DMS153 treated with DMSO at 0.1 percent for 48 hours (cell line): Measurements from ENCODE around the gene SAP30BP.
"Not testable (repeated sequence)": the region's sequence is repeated elsewhere in the genome, so short reads cannot be mapped to it uniquely, and the experiment has no call there.

ENCODE experiments used
- DNase-seq: peaks from one replicate; lab custom pipeline; 2025; ENCODE audit not compliant: unreplicated experiment; lab: John Stamatoyannopoulos, UW

SAP30BP gene

DNA sequence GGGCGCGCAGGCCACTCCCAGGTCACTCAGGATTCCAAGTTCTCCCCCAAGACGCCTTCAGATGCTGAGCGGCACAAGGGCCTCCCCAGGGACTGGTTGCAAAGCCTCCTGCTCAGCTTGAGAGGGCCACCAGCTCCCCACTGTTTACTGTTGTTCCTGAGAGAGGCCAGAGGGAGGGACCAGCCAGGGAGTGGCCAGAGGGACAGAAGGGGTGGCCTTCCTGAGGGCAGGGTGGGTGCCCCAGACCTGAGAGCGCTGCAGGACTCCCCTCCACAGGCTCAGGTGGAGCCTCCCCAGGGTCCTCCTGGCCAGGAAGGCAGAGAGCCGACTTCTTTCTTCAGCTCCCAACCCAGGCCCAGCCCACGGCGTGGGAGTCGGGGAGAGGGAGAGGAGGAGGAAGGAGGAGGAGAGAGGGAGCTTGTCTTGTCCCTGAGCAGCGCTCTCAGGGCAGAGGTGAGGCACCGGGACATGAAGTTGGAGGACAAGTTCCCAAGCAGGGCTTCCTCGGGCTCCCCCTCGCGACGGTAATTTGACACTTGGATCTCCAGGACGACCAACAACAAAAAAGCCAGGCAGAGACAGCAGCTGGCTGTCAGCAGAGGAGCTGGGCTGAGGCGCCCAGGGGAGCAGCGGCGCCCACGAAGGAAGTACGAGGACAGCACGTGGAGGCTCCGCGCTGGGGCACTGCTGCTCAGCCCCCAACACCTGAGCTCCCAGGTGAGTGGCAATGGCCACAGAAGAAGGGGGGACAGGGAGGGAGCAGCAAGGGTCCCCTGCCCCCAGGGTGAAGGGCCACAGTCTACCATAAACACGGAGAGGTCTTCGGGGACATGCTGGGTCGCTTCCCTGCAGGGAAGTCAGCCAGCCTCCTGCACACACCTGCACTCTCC, 33.4 kb upstream of the SAP30BP start:
- peak; percentile 83 for DNase-seq

DNA sequence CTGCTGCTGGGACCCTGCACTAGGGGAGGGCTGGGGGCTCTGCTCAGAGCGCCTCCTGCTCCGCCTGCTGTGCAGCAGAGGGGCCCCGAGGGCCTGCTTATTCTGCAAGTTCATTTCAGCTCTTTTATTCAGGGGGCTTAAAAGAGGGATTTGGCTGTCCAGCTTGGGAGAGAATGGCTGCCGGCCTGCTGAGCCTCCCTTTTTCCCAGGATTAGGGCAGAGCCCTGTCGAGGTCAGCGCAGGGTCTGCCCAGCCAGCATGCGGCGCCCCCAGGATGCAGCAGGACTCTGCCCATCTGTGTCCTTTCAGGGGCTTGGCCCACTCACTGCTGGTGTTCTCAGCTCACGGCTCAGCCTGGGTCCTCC, 32.8 kb upstream of the SAP30BP start:
- DNase-seq: no peak

DNA sequence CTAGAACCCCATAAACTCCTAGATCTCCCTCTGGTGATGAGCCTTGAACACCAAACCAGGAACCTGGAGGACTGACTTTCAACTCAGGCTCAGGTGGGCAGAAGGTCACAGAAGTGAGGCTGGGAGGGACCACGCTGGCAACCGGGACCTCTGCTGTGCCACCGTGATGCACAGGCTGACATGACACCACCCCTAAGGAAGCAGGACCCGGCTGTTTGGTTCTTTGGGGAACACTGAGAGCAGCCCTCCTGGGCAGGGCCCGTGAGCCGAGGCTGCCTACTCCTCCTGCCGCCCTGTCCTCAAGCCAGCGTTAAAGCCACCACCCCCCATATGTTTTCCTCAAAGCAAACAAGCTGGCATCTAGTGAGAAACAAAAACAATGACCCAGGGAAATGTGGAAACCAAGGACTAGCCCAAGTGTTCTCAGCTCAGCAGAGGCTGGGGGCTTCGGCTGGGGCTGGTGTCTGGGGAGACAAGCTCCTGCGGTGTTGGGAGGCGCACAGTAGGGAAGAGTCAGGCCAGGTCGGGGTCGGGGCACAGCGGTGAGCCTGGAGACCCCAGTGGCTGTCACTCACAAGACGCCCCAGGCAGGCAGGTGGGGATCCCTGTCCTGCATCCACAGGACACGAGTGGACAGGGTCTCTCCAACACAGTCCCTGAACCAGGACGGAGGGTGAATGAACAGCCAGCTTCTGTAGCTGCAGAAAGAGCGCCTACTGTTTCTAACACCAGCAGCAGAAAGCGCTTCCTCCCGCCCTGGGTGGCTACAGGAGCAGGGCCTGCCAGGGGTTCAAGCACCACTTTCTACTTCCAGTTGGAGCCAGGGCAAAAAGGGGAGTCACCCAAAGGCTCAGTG, 32.2 kb upstream of the SAP30BP start:
- DNase-seq: no peak

DNA sequence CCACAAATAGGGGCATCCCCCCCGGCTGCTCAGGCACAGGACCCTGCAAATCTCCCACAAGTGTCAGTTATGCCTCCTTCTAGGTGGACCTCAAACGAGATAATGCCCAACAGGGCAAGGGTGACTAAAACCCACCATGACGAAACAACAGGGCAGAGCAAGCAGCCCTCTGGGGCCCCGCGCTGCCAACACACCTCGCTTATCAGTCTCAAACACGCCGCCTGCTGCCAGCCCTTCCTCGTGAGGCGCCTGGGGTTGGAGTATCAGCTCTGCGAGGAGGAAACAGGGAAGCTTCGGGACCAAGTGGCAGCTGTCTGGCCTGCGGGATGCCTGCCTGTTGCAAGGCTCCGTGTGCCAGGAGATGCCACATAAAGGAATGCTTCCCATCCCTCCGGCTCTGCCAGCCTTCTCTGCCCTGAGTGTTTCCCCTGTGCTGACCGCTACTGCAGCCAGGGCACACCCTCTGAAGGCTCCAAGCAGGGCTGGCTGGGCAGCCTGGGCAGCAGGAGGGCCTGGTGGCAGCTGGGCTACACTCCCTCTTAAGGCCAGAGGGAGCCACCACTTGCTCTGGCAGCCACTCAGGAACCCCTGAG, 31.4 kb upstream of the SAP30BP start:
- no peak for DNase-seq

DNA sequence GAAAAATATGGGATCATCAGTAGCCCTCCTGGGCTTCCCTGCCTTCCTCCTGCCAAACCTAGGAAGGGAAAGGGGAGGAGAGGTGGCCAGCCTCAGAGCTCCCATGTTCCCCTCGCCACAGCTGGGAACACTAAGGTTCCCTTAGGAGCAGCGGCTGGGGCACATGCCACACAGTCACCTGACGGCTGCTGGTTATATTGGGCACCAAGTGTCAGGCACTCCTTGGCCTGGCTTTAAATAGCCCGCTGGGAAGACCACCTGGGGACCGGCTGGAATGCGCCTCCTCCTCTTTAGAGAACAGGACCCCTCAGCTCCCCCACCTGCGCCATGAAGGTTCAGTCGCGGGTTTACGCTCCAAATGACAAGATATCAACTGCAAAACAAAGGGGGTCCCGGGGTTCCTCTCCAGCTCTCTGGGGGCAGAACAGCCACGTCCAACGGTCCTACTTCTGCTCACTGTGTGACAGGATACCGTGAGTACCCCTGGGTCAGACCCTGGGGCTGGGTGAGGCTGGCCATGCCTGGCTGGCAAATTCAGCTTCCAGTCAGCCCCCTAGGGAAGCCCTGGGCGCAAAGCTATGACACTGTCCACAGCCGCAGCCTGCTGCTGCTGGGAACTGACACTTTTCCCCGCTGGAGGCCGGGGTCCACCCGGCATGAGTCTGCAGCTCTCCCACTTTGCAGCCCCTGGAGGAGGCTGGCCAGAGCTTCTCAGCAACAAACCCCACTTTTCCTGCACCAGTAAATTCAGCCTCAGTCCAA, 30.6 kb upstream of the SAP30BP start:
- DNase-seq: no peak

DNA sequence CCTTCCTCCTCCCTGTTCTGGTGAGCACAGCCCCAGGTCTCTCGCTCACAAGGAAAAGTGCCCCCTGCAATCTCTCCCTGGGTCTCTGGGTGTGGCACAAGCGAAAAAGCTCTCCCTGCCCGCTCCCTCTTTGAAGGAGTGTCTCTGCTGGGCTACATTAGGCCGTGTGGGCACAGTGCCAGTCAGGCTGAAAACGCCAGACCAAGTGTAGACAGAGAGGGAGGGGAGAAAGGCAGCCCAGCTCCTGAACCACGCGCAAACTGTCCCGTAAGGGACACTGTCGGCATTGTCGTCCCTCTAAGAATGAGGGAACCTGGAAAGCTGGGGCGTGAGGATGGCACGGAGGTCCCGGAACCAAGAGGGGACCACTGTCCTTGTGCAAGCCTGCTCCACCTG, 30.0 kb upstream of the SAP30BP start:
- no peak for DNase-seq

DNA sequence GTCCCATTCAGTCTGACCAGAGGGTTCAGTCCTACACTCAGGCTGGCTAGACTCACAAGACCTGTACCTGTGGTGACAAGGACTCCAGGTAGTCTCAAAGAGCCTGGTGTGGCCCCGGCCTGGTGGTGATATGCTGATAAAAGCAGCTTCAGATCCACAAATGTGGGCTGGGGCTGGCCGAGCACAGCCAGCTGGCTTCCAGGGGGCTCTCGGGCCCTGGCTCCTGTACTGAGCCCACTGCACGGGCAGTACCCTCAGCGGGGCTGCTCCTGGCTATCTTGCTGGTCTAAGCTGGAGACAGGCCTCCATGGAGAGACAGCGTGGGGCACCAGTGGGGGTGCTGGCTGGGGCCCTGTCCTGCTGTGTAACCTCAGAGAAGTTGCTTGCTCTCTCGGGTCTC, 29.6 kb upstream of the SAP30BP start:
- no peak for DNase-seq

DNA sequence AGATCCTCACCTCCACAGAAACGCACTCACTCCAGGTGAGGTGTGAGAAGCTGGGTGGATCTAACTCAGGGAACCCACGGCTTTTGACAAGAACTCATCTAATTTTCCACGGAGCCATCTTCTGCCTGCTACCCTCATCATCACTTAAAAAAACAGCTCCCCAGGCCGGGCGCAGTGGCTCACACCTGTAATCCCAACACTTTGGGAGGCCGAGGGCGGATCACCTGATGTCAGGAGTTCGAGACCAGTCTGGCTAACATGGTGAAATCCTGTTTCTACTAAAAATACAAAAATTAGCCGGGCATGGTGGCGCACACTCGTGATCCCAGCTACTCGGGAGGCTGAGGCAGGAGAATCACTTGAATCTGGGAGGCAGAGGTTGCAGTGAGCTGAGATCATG, 29.1 kb upstream of the SAP30BP start:
- DNase-seq: not testable (repeated sequence)

DNA sequence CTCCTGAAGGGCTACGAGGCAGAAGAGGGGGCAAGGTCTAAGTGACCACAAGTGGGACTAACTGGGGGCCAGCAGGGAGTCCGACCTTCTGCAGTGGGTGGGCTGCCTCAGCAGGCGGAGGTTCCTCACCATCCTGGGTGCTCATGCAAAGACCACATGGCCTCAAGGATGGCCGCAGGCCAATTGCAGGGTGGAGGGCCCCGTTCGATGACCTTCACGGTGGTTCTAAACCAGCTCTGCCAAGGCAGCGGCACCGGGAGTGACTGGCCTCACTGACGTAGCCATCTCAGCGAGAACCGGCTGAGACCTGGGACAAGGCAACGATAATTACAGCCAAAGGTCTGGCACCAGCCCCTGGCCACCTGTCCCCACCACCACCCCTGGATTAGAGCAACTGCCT, 28.2 kb upstream of the SAP30BP start:
- DNase-seq: no peak

DNA sequence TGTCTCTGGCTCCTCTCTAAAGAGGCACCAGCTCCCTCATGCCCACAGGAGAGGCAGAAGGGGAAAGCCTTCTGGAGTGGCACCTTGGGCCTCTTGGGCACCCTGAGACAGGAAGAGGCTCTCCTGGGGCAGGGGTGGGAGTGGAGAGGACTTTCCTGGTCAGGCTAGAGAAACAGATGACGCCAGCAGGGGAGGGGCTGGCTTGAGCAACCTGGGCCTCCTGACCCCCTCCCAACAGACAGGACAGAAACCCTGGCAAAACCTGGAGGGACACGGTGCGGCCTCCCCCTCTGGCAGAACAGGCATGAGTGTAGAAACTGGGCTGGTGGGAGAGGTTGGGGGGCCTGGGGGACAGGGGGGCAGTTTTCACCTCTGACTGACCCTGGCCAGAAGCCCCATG, 27.8 kb upstream of the SAP30BP start:
- DNase-seq: no peak

DNA sequence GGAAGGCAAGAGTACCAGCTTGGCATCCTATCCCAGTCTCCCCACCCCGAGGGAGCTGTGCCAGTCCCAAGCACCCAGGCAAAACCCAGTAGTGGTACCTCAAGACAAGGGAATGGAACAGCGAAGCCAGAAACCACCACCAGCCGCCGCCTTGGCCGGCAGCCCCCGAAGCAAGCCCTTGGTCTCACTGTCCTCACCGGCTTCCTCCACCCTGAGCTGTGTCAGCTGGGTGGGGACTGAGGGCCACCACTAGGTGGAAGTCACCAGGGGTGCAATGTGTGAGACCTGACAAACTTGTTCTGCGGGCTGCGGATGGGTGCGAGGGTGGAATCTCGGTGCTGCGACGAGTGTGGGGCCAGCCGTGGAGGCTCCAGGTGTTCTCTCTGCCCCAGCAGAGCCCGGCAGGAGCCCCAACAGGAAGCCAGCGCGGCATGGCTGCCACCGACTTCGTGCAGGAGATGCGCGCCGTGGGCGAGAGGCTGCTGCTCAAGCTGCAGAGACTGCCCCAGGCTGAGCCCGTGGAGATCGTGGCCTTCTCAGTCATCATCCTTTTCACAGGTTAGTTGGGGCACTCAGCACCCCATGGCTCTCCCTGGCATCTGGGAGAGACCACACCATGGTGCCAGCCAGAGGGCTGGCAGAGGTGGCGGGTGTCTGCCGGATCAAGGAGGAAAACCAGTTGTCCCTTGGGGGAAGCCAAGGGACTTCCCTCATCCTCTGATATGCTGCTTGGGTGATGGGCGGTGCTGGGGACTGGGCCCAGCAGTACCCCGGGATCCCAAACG, 27.2 kb upstream of the SAP30BP start:
- DNase-seq: no peak

DNA sequence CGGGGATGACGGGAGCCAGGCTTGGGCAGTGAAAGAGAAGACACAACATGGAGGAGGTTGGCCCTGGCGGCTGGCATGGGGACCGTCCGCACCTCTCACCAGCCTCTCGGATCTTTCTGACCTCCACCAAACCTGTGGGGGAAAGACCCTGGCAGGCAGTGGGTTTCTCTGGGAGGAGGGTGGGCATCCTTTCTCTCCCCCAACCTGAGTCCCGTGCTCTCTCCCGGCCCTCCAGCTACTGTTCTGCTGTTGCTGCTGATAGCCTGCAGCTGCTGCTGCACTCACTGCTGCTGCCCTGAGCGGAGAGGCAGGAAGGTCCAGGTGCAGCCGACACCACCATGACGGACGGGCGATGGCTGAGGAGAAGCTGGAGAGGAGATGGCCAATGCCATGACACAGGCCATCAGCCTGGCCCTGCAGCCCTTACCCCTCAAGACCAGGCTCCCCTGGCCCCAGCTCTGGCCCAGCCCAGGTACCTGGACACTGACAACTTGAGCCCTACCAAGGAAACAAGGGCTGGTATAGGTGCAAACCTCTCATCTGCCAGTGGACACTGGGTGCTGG, 26.5 kb upstream of the SAP30BP start:
- DNase-seq: no peak

DNA sequence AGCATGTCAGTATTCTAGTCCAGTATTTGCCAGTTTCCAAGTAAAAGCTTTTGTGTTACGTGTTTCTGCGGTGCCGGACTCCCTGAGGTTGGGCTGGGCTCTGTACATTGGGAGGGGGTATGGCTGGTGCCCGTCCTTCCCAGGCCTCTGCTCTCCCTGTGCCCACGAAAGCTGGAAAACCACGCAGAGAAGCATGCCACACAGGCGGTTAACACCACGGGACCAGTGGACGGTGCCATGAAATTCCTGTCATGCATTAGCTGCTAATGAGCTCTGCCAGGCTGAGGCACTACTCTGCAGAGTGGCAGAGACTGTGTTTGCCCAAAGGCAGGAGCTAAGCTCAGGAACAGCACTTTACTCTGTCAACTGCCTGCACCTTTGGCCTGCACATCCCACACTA, 25.8 kb upstream of the SAP30BP start:
- DNase-seq: no peak

DNA sequence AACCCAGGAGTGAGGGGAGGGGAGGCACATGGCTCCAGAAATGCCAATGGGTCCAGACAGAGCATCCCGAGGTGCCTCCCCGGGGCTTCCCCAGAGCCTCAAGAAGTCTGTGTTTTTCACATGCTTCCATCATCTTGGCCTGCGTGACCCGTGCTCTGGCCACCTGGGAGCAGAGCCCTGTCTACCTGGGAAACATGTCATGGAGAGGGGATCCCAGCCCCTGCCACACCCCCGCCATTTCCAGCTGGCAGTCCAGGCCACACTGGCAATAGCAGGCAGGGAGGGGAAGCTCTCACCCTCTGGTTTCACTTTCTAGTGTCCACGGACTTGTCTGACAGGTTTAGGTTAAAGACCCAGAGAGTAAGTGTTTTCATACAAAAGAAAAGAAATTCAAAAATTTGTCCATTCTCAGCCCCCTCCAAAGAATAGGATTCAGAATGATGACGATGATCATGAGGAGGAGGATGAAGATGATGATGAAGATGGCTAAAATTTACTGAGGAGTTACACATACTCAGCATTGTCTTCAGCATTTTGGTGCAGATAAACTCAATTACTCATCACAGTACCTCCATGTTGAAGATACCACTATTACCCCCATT, 24.9 kb upstream of the SAP30BP start:
- DNase-seq: no peak

DNA sequence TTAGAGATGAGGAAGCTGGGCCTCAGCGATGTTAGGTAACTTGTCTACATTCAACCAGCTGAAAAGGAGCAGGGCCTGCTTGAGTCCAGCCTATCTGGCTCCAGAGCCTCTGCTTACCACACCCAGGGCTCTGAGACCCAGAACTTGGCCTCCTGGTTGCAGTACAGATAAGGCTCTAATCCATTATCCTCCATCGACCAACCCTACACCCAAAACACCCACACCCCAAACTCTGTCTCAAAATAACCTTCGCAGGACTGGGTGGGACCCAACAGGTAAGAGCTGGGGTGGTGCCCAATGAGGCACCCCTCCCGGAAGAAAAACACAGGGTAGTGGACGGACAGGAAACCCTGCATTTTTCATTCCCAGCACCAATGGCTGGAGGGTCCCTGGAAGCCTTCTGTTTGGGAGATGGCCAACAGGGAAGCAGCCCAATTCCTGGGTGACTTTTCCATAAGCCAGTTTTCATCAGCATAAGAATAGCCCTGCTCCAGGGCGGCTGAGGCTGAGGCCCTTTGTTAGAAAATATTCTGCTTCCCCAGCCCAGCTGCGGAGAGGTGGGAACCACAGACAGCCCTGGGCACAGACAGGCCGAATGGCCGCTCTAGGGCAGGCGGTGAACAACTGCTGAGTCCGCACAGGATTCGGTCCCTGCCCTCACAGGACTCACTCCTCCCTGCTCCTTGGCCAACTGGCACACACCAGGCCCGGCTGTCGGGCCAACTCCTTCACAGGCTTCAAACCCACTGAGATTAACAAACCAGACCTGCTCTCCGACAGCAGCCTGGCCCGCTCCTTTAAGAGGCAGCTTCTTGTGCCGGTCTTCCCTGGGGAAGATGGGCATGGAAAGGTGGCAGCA, 24.1 kb upstream of the SAP30BP start:
- no peak for DNase-seq

DNA sequence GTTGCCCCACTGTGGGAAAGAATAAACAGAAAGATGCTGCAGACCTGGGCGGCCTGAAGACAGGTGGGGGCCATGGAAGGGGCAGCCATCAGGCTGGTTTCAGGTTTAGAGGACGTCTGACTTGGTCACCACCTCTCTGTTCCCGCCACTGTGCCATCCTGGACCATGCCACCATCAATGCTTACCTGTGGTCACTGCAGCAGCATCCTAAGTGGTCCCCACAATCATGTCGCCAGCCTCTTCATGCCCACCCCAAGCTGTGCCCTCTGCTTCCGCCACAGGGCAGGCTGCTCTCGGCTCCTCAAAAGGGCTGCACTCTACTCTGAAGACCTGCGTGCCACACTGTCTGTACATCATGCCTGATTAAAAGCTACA, 23.5 kb upstream of the SAP30BP start:
- DNase-seq: no peak

DNA sequence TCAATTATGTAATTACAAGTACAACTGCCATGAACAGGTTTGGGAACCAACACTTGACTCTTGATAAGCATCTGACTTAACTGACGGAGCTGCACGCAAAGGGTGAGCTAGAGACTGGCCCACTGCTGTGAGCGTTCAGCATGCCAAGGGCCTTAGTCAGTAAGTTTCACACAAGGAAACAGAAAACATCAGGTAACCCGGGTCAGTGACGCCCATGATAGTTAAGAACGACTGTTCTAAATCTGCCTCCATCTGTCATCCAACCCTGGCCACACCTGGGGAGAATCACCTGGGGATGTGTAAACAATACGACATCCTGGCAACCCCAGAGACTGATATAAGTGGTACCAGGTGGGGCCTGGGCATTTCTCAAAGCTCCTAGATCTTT, 21.6 kb upstream of the SAP30BP start:
- DNase-seq: peak; percentile 65

DNA sequence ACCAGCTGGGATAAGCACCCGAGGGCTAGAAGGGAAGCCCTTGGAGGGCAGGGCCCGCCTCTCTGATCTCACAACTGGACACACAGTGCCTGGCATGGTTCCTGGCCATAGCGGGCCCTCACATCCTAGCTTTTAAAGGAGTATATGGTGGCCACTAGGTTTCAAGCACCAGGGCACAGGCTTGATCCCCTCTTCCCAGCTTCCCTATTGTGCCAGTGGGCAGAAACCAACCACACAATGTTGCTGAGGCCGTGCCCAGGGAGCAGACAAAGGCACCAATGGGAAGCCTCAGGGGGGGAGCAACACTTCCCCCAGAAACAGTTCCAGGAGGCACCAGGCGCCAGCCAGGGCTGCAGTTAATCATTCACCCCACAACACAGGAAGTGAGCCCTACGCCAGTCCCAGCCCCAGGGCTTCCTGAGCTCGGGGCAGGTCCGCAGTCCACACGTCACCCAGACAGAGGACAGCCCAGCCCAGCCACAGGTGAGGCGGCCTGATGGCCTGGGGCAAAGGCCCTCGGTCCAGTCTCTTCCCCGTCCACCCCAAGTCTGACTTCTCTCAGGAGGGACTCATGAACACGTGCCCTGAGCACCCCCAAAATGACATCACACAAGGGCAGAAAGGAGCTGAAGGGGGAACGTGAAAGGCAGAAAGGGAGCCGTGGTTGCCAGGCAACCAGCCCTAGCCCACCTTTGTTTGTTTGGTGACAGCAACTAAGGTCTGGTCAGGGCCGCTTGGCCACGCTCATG, 21.1 kb upstream of the SAP30BP start:
- no peak for DNase-seq
